HG03575 (cell line): ENCODE results near the gene WRAP53.

Source experiments
- ATAC-seq: cut with Tn5 transposase; IDR thresholded peaks from one replicate; pipeline ENCODE4 v1.9.1; 2021; ENCODE audit not compliant: unreplicated experiment, insufficient number of reproducible peaks, low FRiP score; ENCODE audit errors: extremely low read depth

WRAP53 gene

DNA sequence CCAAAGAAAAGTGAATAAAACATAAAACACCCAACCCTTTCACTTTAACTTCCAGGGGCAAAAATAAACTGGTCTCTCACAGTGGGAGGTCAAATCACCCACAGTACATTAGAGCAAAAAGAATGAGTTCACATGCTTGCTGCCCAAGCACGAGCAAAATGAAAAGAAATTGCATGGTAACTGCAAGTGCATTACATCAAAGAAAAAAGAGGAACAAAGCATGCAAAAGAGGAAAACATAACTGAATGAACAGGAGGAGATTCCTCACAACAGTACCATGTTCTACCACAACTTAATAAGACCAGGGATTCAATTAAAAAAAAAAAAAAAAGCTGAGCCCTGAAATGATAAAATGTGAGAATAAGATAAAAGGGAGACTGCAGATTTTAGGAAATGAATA lies 41.5 kb downstream of the WRAP53 start:
- no peak for ATAC-seq

DNA sequence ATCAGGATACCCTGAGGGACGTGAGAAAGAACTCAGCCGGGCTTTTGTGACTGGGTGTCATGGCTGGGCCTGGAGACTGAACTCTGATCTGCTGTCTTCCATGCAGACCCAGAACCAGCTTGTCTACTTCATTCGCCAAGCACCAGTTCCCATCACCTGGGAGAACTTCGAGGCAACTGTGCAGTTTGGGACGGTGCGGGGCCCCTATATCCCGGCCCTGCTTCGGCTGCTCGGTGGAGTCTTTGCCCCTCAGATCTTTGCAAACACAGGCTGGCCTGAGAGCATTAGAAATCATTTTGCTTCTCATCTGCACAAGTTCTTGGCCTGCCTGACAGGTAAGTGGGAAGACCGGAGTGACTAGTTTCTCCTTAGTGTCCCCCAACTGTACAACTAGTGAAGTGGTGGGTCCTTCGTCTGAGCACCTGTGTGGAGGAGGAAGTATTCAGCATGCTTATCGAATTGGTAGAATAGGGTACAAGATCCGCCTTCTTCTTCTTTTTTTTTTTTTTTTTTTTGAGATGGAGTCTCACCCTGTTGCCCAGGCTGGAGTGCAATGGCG lies 44.8 kb downstream of the WRAP53 start:
- ATAC-seq = no peak

DNA sequence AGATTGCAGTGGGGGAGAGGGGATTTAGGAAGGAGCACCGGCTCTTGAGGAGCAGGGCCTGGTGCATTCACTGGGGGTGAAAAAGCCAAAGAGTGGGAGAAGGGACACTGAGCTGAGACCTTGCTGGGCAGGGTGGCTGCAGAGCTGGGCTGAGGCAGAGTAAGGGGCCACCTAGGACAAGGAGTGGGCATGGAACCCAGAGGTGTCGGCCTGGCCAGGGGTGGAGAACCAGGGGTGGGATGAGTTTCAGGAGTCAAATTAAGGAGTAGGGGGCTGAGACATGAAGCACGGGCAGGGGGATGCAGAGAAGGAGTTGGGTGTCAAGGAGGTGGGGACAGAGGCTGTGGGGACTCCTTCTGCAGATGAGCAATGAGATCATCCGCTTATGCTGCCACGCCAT lies 49.3 kb downstream of the WRAP53 start:
- no peak for ATAC-seq

DNA sequence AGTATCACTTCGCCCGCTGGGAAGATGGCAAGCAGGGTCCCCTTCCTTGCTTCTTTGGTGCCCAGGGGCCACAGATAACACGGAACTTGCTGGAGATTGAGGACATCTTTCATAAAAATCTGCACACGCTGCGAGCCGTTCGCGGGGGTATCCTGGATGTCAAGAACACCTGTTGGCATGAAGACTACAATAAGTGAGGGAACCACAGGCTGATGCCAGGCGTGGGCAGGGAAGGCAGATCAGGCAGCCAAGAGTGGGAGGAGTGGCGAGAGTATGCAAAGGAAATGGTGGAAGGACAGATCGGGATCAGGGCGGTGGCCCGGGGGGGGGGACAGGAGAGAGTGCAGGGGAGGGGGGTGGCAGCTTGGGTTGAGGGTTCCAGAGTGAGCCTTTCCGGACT lies 51.5 kb downstream of the WRAP53 start:
- ATAC-seq = no peak

DNA sequence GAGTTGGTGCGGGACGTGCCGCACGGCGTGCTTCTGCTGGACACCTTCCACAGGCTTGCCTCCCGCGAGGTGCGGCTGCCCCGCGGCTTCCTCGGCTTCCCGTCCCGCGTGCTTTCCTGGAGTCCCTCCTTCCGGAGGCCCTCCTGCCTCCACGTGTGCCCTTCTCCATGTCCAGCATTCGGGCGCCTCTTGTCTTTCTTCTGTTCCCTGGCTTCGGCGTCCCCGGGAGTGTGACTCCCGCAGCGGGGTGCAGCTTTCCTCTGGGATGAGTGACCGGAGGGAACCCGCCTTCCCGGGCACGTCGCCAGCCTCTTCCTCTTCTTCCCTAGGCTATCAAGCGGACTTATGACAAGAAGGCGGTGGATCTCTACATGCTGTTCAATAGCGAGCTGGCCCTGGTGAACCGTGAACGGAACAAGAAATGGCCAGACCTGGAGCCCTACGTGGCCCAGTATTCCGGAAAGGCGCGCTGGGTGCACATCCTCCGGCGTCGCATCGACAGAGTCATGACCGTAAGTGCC lies 52.3 kb downstream of the WRAP53 start:
- no peak for ATAC-seq

DNA sequence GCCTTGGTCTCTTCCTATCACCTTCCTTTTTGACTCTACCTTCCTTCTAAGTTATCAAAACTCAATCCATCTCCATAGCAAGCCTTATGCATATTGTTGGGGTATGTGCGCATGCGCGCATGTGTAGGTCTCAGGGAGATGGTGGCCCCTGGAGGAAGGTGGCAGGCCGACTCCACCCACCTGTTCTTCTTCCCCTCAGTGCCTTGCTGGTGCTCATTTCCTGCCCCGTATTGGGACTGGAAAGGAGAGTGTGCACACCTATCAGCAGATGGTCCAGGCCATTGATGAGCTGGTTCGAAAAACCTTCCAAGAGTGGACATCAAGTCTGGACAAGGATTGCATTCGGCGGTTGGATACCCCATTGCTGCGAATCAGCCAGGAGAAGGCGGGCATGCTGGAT lies 54.5 kb downstream of the WRAP53 start:
- ATAC-seq = no peak

DNA sequence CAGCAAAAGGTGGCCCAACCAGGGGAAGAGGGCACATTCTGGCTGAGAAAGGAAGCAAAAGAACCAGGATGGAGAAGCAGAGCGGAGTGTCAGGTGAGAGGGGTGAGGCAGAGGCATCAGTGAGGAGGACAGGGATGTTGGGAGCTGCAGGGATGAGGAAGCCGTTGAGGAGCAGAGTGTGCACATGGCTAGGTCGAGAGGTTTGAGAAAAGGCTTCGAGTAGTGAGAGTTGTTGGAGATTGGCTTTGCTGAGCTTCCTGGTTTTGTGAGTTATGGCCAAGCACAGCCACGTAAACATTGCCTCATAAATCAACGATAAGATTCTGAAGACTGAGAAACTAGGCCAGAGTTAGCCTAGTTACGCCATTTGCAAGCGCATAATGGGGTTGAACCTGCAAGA lies 56.1 kb downstream of the WRAP53 start:
- ATAC-seq = no peak

DNA sequence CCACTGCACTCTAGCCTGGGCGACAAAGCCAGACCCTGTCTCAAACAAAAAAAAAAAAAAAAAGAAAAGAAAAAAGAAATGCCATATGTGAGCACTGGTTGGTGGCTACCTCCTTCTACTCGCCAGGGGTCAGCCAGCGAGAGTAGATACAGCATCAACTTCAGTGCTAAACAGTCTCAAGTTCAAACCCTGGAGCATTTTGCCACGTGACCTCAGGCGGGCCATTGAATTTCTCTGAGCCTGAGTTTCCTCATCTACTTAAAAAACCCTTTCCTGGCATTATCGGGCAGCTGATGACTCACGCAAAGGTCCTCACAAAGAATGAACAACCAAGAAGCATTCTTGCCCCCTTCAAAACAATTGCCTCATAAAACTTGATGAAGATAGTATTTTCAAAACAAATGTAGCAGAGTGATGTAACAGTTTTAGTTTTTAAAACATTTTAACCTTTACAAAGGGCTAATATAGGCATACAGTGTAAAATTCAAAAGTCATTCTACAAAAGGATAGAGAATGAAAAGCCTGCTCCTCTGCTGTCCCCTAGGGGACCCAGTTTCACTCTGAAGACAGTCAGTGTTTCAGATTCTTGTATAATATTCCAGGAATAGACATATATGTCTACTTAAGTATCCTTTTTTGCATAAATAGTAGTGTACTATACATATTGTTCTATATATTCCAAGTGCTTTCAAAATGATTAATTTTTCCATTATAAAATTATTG lies 57.6 kb downstream of the WRAP53 start:
- no peak for ATAC-seq

DNA sequence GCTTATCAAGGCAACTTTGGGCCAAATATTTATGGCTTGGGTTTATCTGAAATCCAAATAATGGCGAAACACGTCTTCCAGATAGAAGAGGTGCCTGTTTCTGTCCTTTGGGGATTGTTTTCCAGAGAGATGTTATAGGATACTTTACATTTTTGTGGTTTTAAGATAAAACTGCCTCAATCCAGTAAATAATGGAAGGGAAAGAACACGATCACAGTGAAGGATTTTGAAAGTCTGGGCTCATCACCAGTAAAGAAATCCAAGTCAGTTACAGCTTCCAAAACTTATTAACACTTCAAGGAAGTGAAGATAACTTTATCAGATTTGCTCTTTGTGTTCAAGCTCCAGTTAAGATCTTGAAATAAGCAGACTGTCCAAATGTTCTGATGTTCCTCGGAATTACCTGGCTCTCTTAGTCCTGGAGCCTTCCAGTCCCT lies 59.4 kb downstream of the WRAP53 start:
- ATAC-seq = no peak

DNA sequence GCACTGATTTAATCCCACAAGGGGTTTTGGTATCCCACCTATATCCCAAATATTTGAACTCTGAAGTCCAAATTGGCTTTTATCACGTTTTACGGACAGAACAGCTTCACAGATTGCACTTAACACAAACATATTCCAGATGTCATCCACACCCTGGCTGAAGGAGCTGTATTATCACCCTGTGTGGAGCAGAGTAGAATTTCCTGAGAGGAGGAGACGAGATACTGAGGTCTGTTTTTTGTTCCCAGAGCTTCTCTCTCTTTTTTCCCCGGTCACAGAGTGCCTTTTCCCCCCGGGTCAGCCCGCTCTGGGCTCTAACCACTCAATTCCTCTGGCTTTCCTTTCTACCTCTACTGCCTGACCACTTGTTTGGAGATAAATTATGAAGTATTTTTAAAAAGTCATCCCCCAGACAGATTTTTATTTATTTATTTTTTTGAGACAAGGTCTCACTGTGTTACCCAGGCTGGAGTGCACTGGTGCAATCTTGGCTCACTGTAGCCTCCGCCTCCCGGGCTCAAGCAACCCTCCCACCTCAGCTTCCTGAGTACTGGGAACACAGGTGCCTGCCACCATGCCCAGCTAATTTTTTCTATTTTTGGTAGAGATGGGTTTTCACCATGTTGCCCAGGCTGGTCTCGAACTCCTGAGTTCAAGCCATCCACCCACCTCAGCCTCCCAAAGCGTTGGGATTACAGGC lies 59.9 kb downstream of the WRAP53 start:
- no peak for ATAC-seq

DNA sequence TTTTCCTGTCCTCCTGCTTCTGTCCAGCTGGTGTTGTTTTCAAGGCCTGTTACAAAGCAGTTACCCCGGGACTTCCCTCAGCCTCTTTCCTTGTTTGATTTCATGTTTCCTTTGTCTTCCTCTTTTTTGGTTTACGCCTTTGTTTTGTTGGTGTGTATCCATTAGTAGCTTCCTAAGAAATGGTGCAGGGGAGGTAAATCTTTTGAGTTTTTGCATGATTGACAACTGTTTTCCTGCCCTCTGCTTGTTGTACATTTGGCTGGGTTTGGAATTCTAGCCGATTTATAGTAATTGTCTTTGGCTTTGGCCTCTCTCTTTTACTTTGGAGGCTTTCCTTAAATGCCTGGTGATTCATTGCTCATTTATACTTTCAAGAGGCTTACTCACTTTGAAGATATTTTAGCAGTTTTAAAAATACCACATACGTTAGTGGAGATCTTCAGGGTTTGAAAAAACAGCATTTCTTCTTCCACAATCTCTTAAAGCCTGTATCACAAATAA lies 62.1 kb downstream of the WRAP53 start:
- no peak for ATAC-seq
